H1 (cell line): Measurements from ENCODE around the gene IGFALS. TPM values are rescaled to one million over a fixed set of nuclear protein-coding genes. Genes with fewer than 3 reads are reported as not detected.
A peak's percentile ranks its signal among the peaks of the same experiment; 100 is the strongest.

Experiments
- CTCF ChIA-PET: fragments of 300-600 bp; sonication (Branson Sonifier 250); formaldehyde crosslinking; loops from one replicate; lab custom pipeline; 2021; ENCODE audit not compliant: partially characterized antibody; lab: Charles Lee
- POLR2A ChIA-PET: fragments of 300-600 bp; sonication (Branson Sonifier 250); formaldehyde crosslinking; loops from one replicate; lab custom pipeline; 2021; ENCODE audit warnings: inconsistent platforms; ENCODE audit not compliant: partially characterized antibody; lab: Charles Lee
- DNase-seq, 2 experiments: peaks; one replicate each; pipeline versions ENCODE4 v3.0.0 to v3.0.0-alpha.2; 2010 to 2022; ENCODE audit warnings: low spot score in 2 of 2, low read depth in 1 of 2, mixed read lengths in 1 of 2
- FAIRE-seq: peaks from 2 replicates; lab custom pipeline; 2011; peaks lifted over from hg19 to GRCh38; lab: Jason Lieb, UNC
- H2AFZ ChIP-seq: 2 replicates; pipeline ENCODE4 v1.8.1; 2012; ENCODE audit warnings: low read length, inconsistent platforms
- H2AK5ac ChIP-seq: 2 replicates; pipeline ENCODE4 v1.6.1; 2013; ENCODE audit warnings: low read depth, low read length
- H2BK120ac ChIP-seq: replicated peaks from 2 replicates; pipeline ENCODE3; 2013; ENCODE audit warnings: low read depth, low read length, inconsistent platforms
- H2BK12ac ChIP-seq: 2 replicates; pipeline ENCODE4 v1.6.1; 2013; ENCODE audit warnings: low read depth, low read length
- H2BK15ac ChIP-seq: 2 replicates; pipeline ENCODE4 v1.6.1; 2013; ENCODE audit warnings: low read length
- H2BK20ac ChIP-seq: 2 replicates; pipeline ENCODE4 v1.6.1; 2013; ENCODE audit warnings: low read length
- H2BK5ac ChIP-seq: 2 replicates; pipeline ENCODE4 v1.6.1; 2013; ENCODE audit warnings: low read depth, low read length
- H3K14ac ChIP-seq: 2 replicates; pipeline ENCODE4 v1.6.1; 2013; ENCODE audit warnings: inconsistent platforms; ENCODE audit not compliant: insufficient read length
- H3K18ac ChIP-seq: 2 replicates; pipeline ENCODE4 v1.6.1; 2013; ENCODE audit warnings: low read length; ENCODE audit errors: extremely low read depth
- H3K23ac ChIP-seq: 2 replicates; pipeline ENCODE4 v1.6.1; 2013; ENCODE audit warnings: inconsistent platforms; ENCODE audit not compliant: insufficient read length
- H3K23me2 ChIP-seq: 2 replicates; pipeline ENCODE4 v1.6.1; 2013; ENCODE audit warnings: low read depth, low read length
- H3K27ac ChIP-seq: 2 replicates; pipeline ENCODE4 v1.6.1; 2011; ENCODE audit warnings: low read depth, low read length, inconsistent platforms
- H3K27me3 ChIP-seq, 4 experiments: replicated peaks in 1 of 4; 1 replicate in 1 of 4; 2 replicates in 3 of 4; pipeline versions ENCODE4 v1.6.1 to v1.8.1; 2011 to 2013; ENCODE audit warnings: low read length in 3 of 4, mild to moderate bottlenecking in 3 of 4, inconsistent platforms in 2 of 4, mixed read lengths in 2 of 4, moderate library complexity in 1 of 4; ENCODE audit not compliant: control insufficient read depth in 3 of 4, insufficient read depth in 3 of 4; ENCODE audit errors: extremely low read depth in 1 of 4
- H3K36me3 ChIP-seq, 4 experiments: 2 replicates each; pipeline versions ENCODE4 v1.6.1 to v1.8.1; 2011 to 2013; ENCODE audit warnings: mild to moderate bottlenecking in 4 of 4, low read length in 3 of 4, moderate library complexity in 2 of 4, control low read depth in 1 of 4, inconsistent platforms in 1 of 4; ENCODE audit not compliant: insufficient read depth in 4 of 4, control insufficient read depth in 2 of 4
- H3K4ac ChIP-seq: replicated peaks from 2 replicates; pipeline ENCODE3; 2013; ENCODE audit warnings: low read length, low read depth, mixed read lengths, inconsistent platforms; ENCODE audit not compliant: insufficient read length
- H3K4me1 ChIP-seq, 4 experiments: replicated peaks in 1 of 4; 1 replicate in 1 of 4; 2 replicates in 3 of 4; pipeline versions ENCODE4 v1.6.1 to v1.8.1; 2011 to 2013; ENCODE audit warnings: low read length in 3 of 4, inconsistent platforms in 2 of 4, mixed read lengths in 1 of 4; ENCODE audit not compliant: insufficient read depth in 4 of 4, control insufficient read depth in 3 of 4
- H3K4me2 ChIP-seq, 2 experiments: 2 replicates each; pipeline versions ENCODE4 v1.6.1 to v1.8.1; 2011 to 2013; ENCODE audit warnings: low read depth in 2 of 2, low read length in 2 of 2, control low read depth in 1 of 2, inconsistent platforms in 1 of 2, mild to moderate bottlenecking in 1 of 2; ENCODE audit not compliant: insufficient read depth in 1 of 2
- H3K4me3 ChIP-seq, 4 experiments: fragments of 200-600, 300-600 bp in 1 of 4; sonication (generic), shearing (Covaris generic), sonication (Bioruptor Twin) in 1 of 4; 2 replicates each; pipeline versions ENCODE4 v1.5.1 to v1.8.1; 2011 to 2016; ENCODE audit warnings: low read length in 4 of 4, low read depth in 3 of 4, control low read depth in 2 of 4, inconsistent platforms in 2 of 4, mild to moderate bottlenecking in 2 of 4, mixed read lengths in 1 of 4, moderate library complexity in 1 of 4; ENCODE audit not compliant: insufficient read depth in 2 of 4; ENCODE audit errors: extremely low read depth in 1 of 4
- H3K56ac ChIP-seq: replicated peaks from 2 replicates; pipeline ENCODE3; 2013; ENCODE audit warnings: low read depth, mild to moderate bottlenecking, mixed read lengths, low read length, inconsistent platforms; ENCODE audit not compliant: insufficient read length
- H3K79me1 ChIP-seq: 2 replicates; pipeline ENCODE4 v1.6.1; 2013; ENCODE audit warnings: low read depth, low read length, control low read depth
- H3K79me2 ChIP-seq, 2 experiments: 2 replicates each; pipeline versions ENCODE4 v1.6.1 to v1.8.1; 2012 to 2013; ENCODE audit warnings: low read length in 2 of 2, mild to moderate bottlenecking in 2 of 2, inconsistent platforms in 1 of 2; ENCODE audit not compliant: insufficient read depth in 2 of 2, control insufficient read depth in 1 of 2
- H3K9ac ChIP-seq, 4 experiments: replicated peaks in 1 of 4; 1 replicate in 1 of 4; 2 replicates in 3 of 4; pipeline versions ENCODE4 v1.6.1 to v1.8.1; 2011 to 2013; ENCODE audit warnings: low read depth in 3 of 4, low read length in 3 of 4, control low read depth in 2 of 4, mild to moderate bottlenecking in 2 of 4, moderate library complexity in 2 of 4, inconsistent platforms in 1 of 4; ENCODE audit errors: extremely low read depth in 1 of 4
- H3K9me3 ChIP-seq, 2 experiments: 2 replicates each; pipeline versions ENCODE4 v1.6.1 to v1.8.1; 2012 to 2013; ENCODE audit warnings: mild to moderate bottlenecking in 2 of 2, moderate library complexity in 2 of 2, control low read depth in 1 of 2, inconsistent platforms in 1 of 2, low read depth in 1 of 2, low read length in 1 of 2, mixed read lengths in 1 of 2; ENCODE audit not compliant: insufficient read depth in 2 of 2
- H4K20me1 ChIP-seq, 2 experiments: replicated peaks in 1 of 2; 2 replicates each; pipeline versions ENCODE3 to v1.8.1; 2011 to 2013; ENCODE audit warnings: inconsistent platforms in 2 of 2, low read length in 2 of 2, mild to moderate bottlenecking in 1 of 2; ENCODE audit not compliant: insufficient read depth in 2 of 2, control insufficient read depth in 1 of 2
- H4K5ac ChIP-seq: 2 replicates; pipeline ENCODE4 v1.6.1; 2013; ENCODE audit warnings: low read length, low read depth, mixed read lengths, inconsistent platforms; ENCODE audit not compliant: insufficient read length
- H4K8ac ChIP-seq: 2 replicates; pipeline ENCODE4 v1.8.0; 2013; ENCODE audit warnings: mild to moderate bottlenecking, moderate library complexity, low read length, inconsistent platforms; ENCODE audit not compliant: insufficient read depth; ENCODE audit errors: extremely low read depth
- H4K91ac ChIP-seq: replicated peaks from 2 replicates; pipeline ENCODE3; 2013; ENCODE audit warnings: low read length, mixed read lengths, inconsistent platforms; ENCODE audit not compliant: insufficient read length
- CBX8 ChIP-seq: fragments of 300-800, 300-1000 bp; sonication (generic); IDR thresholded peaks from 2 replicates; pipeline ENCODE4 v1.7.1; 2016; ENCODE audit warnings: low read depth, low read length, borderline replicate concordance
- SIX5 ChIP-seq: IDR thresholded peaks from 2 replicates; pipeline ENCODE4 v1.6.1; 2011; ENCODE audit warnings: mild to moderate bottlenecking, low read depth, low read length
- SP4 ChIP-seq: IDR thresholded peaks from 2 replicates; pipeline ENCODE4 v1.6.1; 2012; ENCODE audit warnings: low read length, inconsistent platforms
- SUZ12 ChIP-seq: fragments of 200-600 bp; sonication (generic); IDR thresholded peaks from 2 replicates; pipeline ENCODE4 v1.6.1; 2012; ENCODE audit warnings: mild to moderate bottlenecking, inconsistent platforms, low read length, moderate library complexity, mixed read lengths
- TAF1 ChIP-seq: IDR thresholded peaks from 2 replicates; pipeline ENCODE4 v1.6.1; 2011; ENCODE audit warnings: mild to moderate bottlenecking, low read depth, low read length
- YY1 ChIP-seq: IDR thresholded peaks from 2 replicates; pipeline ENCODE4 v1.6.1; 2011; ENCODE audit warnings: low read depth, mild to moderate bottlenecking, low read length
- ZNF274 ChIP-seq: IDR thresholded peaks from 2 replicates; pipeline ENCODE4 v1.7.0; 2012; ENCODE audit warnings: low read length, borderline replicate concordance; ENCODE audit errors: extremely low read depth
- WGBS, 2 experiments: shearing (Covaris generic) in 1 of 2; methylation state at CpG; one replicate each; pipeline versions ENCODE4 v1.1.6 to v1.1.7; 2013 to 2015; ENCODE audit warnings: low lambda C conversion rate in 2 of 2, mixed read lengths in 2 of 2, inconsistent platforms in 1 of 2, low coverage in 1 of 2, missing lambda C conversion rate in 1 of 2; ENCODE audit not compliant: insufficient replicate concordance in 2 of 2, insufficient coverage in 1 of 2, insufficient read length in 1 of 2; ENCODE audit errors: extremely low coverage in 1 of 2, missing lambda C conversion rate in 1 of 2; 5-methylcytosine and 5-hydroxymethylcytosine counted together
- polyA plus RNA-seq, 7 experiments: library from polyadenylated mRNA; depleted of rRNA in 3 of 7; stranded (reverse) in 5 of 7; unstranded in 2 of 7; fragments of >200 nt in 5 of 7; fragments of 200-250 nt in 2 of 7; gene quantifications; 1 replicate in 5 of 7; 2 replicates in 1 of 7; 4 replicates in 1 of 7; pipeline versions ENCODE4 v1.2.1 to v1.2.3, GENCODE V29; 2011 to 2013; ENCODE audit warnings: missing spikeins in 2 of 7, mixed read lengths in 2 of 7
- total RNA-seq: library from RNA; stranded (reverse); fragmentation: NEBNext Ultra II Directional; extraction: Animal tissue kit (Norgen Biotek cat#: 25700); gene quantifications from 2 replicates; pipeline ENCODE4 v1.2.1, GENCODE V29; 2021
- TF ChIP-seq, protein P1 (sequence below): IDR thresholded peaks from 2 replicates; pipeline ENCODE4 v1.6.1; 2012; ENCODE audit warnings: inconsistent platforms
- TF ChIP-seq, protein P2 (sequence below): IDR thresholded peaks from 2 replicates; pipeline ENCODE4 v1.6.1; 2012; ENCODE audit warnings: inconsistent platforms

Gene IGFALS
- total and polyA plus RNA-seq, 2 of the 8 experiments (the other 6 are each of a cell fraction or from before 2014, with no cell fraction given): not detected

DNA sequence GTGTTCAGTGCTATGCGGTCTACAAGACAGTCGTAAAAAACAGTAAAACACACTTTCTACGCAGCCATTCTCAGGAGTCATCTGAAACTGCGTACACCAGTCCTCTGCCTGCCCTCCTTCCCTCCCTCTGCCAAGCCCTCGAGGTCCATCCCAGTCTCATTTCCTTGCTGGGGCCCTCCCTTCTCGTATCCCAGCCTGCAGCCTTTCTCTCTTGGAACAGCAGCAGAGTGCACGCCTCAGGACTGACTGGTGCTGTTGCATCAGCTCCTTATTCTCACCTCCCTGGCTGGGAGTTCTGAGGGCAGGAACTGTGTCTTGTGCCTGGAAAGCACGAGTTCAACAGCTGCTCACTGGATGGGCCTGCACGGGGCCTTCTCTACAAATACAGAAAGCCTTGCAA lies 46.0 kb upstream of the IGFALS start:
- H2BK120ac ChIP-seq: no peak overlapping the region
- H2BK12ac ChIP-seq: no peak overlapping the region
- no peak overlapping the region for H3K9ac ChIP-seq
- no peak overlapping the region for H3K56ac ChIP-seq
- no peak overlapping the region for H3K18ac ChIP-seq
- no peak for FAIRE-seq
- no peak overlapping the region for H2BK20ac ChIP-seq
- no peak overlapping the region for H4K5ac ChIP-seq
- no peak overlapping the region for H2BK5ac ChIP-seq
- no peak overlapping the region for H2AFZ ChIP-seq
- H4K91ac ChIP-seq: no peak overlapping the region
- H3K27ac ChIP-seq: no peak overlapping the region
- TF ChIP-seq CBX8: no peak
- TF ChIP-seq TAF1: no peak
- TF ChIP-seq SP4: no peak
- no peak for TF ChIP-seq YY1
- TF ChIP-seq, protein P1, sequence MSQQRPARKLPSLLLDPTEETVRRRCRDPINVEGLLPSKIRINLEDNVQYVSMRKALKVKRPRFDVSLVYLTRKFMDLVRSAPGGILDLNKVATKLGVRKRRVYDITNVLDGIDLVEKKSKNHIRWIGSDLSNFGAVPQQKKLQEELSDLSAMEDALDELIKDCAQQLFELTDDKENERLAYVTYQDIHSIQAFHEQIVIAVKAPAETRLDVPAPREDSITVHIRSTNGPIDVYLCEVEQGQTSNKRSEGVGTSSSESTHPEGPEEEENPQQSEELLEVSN: no peak
- TF ChIP-seq SUZ12: no peak
- TF ChIP-seq SIX5: no peak
- TF ChIP-seq ZNF274: no peak
- TF ChIP-seq, protein P2, sequence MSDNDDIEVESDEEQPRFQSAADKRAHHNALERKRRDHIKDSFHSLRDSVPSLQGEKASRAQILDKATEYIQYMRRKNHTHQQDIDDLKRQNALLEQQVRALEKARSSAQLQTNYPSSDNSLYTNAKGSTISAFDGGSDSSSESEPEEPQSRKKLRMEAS: no peak
- no peaks in the 10 kb centered on the region for H4K20me1 ChIP-seq
- H3K36me3 ChIP-seq: no peaks in the 10 kb centered on the region
- 73% methylated on average over 9 of the region's 9 CpGs; no CpG with 5 or more reads in 1 of the 2 experiments for WGBS, 2 experiments
- H3K4me1 ChIP-seq: no peaks in the 10 kb centered on the region
- H3K4me3 ChIP-seq: no peak overlapping the region
- H3K79me2 ChIP-seq: no peaks in the 10 kb centered on the region
- H2AK5ac ChIP-seq: no peak overlapping the region
- H2BK15ac ChIP-seq: no peak overlapping the region
- DNase-seq: no peak
- no peaks in the 10 kb centered on the region for H3K9me3 ChIP-seq
- H3K14ac ChIP-seq: no peak overlapping the region
- no peak overlapping the region for H3K4ac ChIP-seq
- H3K23ac ChIP-seq: no peak overlapping the region
- no peaks in the 10 kb centered on the region; a peak in 2 of 7 replicates for H3K27me3 ChIP-seq
- H4K8ac ChIP-seq: peak overlapping the region; percentile 71; the same call in 1 of the 2 replicates
- H3K4me2 ChIP-seq: no peak overlapping the region
- no peaks in the 10 kb centered on the region for H3K23me2 ChIP-seq
- ChIA-PET POLR2A (no interaction called here), CTCF (interaction anchor here (0.6 kb wide), 1 partner anchor 753 kb away, joined by 3 read pairs; no protein-coding TSS in a partner anchor)
- H3K79me1 ChIP-seq: no peaks in the 10 kb centered on the region
